IMR-90 (cell line): ENCODE data around the gene USP53. TPM values are rescaled to one million over a fixed set of nuclear protein-coding genes. Genes with fewer than 3 reads are reported as not detected.
"Not testable (repeated sequence)": the region's sequence is repeated elsewhere in the genome, so short reads cannot be mapped to it uniquely, and the experiment has no call there.

Experiments used
- ATAC-seq: fragments of 200-7000 bp; cut with Tn5 transposase; 2 replicates; pipeline ENCODE4 v1.9.1; 2020; ENCODE audit warnings: low read depth, mild to moderate bottlenecking, moderate library complexity
- BruUV-seq: library from RNA; stranded (reverse); fragments of 400-500 nt; replicated peaks from 2 replicates; lab custom pipeline; 2021; lab: Mats Ljungman, UMichigan
- CTCF ChIA-PET: fragments of 300-600 bp; formaldehyde crosslinking; extraction: SDS; loops from one replicate; lab custom pipeline; 2021; ENCODE audit warnings: antibody characterized with exemption; lab: Yijun Ruan, JAX
- POLR2A ChIA-PET: fragments of 300-600 bp; sonication (Branson Sonifier 250); formaldehyde crosslinking; loops from one replicate; lab custom pipeline; 2022; ENCODE audit warnings: antibody characterized with exemption; ENCODE audit not compliant: unreplicated experiment; lab: Charles Lee
- DNase-seq: peaks from one replicate; pipeline ENCODE4 v3.0.0; 2013
- H2AFZ ChIP-seq: replicated peaks from 2 replicates; pipeline ENCODE3; 2013; ENCODE audit warnings: low read length, mild to moderate bottlenecking; ENCODE audit not compliant: poor library complexity
- H2AK5ac ChIP-seq: 2 replicates; pipeline ENCODE4 v1.6.1; 2013; ENCODE audit warnings: low read depth, low read length, inconsistent platforms
- H2AK9ac ChIP-seq: replicated peaks from 2 replicates; pipeline ENCODE3; 2013; ENCODE audit warnings: mild to moderate bottlenecking, low read depth, low read length, moderate library complexity; ENCODE audit not compliant: poor library complexity
- H2BK120ac ChIP-seq: 2 replicates; pipeline ENCODE4 v1.6.1; 2013; ENCODE audit warnings: low read depth, low read length, inconsistent platforms
- H2BK15ac ChIP-seq: 3 replicates; pipeline ENCODE4 v1.6.1; 2013; ENCODE audit warnings: low read depth, low read length, inconsistent platforms
- H2BK20ac ChIP-seq: 2 replicates; pipeline ENCODE4 v1.6.1; 2013; ENCODE audit warnings: low read depth, mild to moderate bottlenecking, inconsistent platforms, low read length, moderate library complexity
- H2BK5ac ChIP-seq: 2 replicates; pipeline ENCODE4 v1.6.1; 2013; ENCODE audit warnings: mild to moderate bottlenecking, low read depth, low read length, inconsistent platforms; ENCODE audit not compliant: poor library complexity, severe bottlenecking
- H3K14ac ChIP-seq: replicated peaks from 2 replicates; pipeline ENCODE4 v1.6.1; 2013; ENCODE audit warnings: low read depth, low read length, inconsistent platforms
- H3K18ac ChIP-seq: 2 replicates; pipeline ENCODE4 v1.6.1; 2013; ENCODE audit warnings: low read depth, low read length, control low read depth
- H3K23ac ChIP-seq: 2 replicates; pipeline ENCODE4 v1.6.1; 2013; ENCODE audit warnings: low read depth, low read length, inconsistent platforms
- H3K27ac ChIP-seq: 2 replicates; pipeline ENCODE4 v1.5.1; 2013; ENCODE audit warnings: mild to moderate bottlenecking, control low read depth, low read length; ENCODE audit not compliant: insufficient read depth
- H3K27me3 ChIP-seq: 2 replicates; pipeline ENCODE4 v1.6.1; 2013; ENCODE audit warnings: low read length; ENCODE audit not compliant: control insufficient read depth, insufficient read depth
- H3K36me3 ChIP-seq: 2 replicates; pipeline ENCODE4 v1.6.1; 2013; ENCODE audit warnings: low read length, mixed read lengths; ENCODE audit not compliant: control insufficient read depth, insufficient read depth
- H3K4ac ChIP-seq: 2 replicates; pipeline ENCODE4 v1.6.1; 2013; ENCODE audit warnings: low read depth, low read length, inconsistent platforms
- H3K4me1 ChIP-seq: 2 replicates; pipeline ENCODE4 v1.6.1; 2013; ENCODE audit warnings: low read length, mixed read lengths; ENCODE audit not compliant: control insufficient read depth, insufficient read depth
- H3K4me2 ChIP-seq: 2 replicates; pipeline ENCODE4 v1.6.1; 2013; ENCODE audit warnings: low read depth, mild to moderate bottlenecking, control low read depth, low read length, moderate library complexity
- H3K4me3 ChIP-seq: 2 replicates; pipeline ENCODE4 v1.5.1; 2013; ENCODE audit warnings: low read depth, mild to moderate bottlenecking, control low read depth, low read length, moderate library complexity; ENCODE audit not compliant: insufficient read depth
- H3K56ac ChIP-seq: 2 replicates; pipeline ENCODE4 v1.6.1; 2013; ENCODE audit warnings: low read length, inconsistent platforms; ENCODE audit not compliant: insufficient read depth; ENCODE audit errors: extremely low read depth
- H3K79me1 ChIP-seq, 2 experiments: 2 replicates each; pipeline ENCODE4 v1.6.1; 2013; ENCODE audit warnings: low read length in 2 of 2, inconsistent platforms in 1 of 2, low read depth in 1 of 2
- H3K9ac ChIP-seq: 2 replicates; pipeline ENCODE4 v1.6.1; 2013; ENCODE audit warnings: low read depth, low read length, control low read depth
- H3K9me1 ChIP-seq: 2 replicates; pipeline ENCODE4 v1.6.1; 2013; ENCODE audit warnings: low read length, inconsistent platforms; ENCODE audit not compliant: insufficient read depth
- H3K9me3 ChIP-seq: 2 replicates; pipeline ENCODE4 v1.6.1; 2013; ENCODE audit warnings: low read length; ENCODE audit not compliant: control insufficient read depth, insufficient read depth
- H4K20me1 ChIP-seq: 2 replicates; pipeline ENCODE4 v1.6.1; 2013; ENCODE audit warnings: low read length, inconsistent platforms; ENCODE audit not compliant: insufficient read depth
- H4K5ac ChIP-seq: 2 replicates; pipeline ENCODE4 v1.6.1; 2013; ENCODE audit warnings: mild to moderate bottlenecking, low read depth, low read length, control low read depth
- H4K8ac ChIP-seq, 2 experiments: 2 replicates each; pipeline ENCODE4 v1.6.1; 2013; ENCODE audit warnings: low read depth in 2 of 2, low read length in 2 of 2, control low read depth in 1 of 2, inconsistent platforms in 1 of 2
- H4K91ac ChIP-seq: 2 replicates; pipeline ENCODE4 v1.6.1; 2013; ENCODE audit warnings: low read depth, low read length, inconsistent platforms; ENCODE audit not compliant: insufficient read depth
- WGBS, 2 experiments: methylation state at CpG; one replicate each; pipeline versions ENCODE4 v1.1.5 to v1.1.7; 2013; ENCODE audit warnings: missing lambda C conversion rate in 2 of 2; ENCODE audit not compliant: insufficient read length in 1 of 2; ENCODE audit errors: extremely low coverage in 2 of 2; 5-methylcytosine and 5-hydroxymethylcytosine counted together
- dilution Hi-C: fragments of 300-500 bp; cut with HindIII; formaldehyde crosslinking; loops from one replicate; pipeline ENCODE4 v1.14.3; 2018; ENCODE audit warnings: low sequenced_read_pairs; ENCODE audit not compliant: unreplicated experiment
- in situ Hi-C: fragments of 300-500 bp; cut with MboI; formaldehyde crosslinking; loops from 3 replicates; pipeline ENCODE4 v1.14.3; 2019; ENCODE audit warnings: low sequenced_read_pairs, inconsistent platforms, mixed read lengths
- intact Hi-C: fragments of 100-400 bp; cut with micrococcal nuclease; formaldehyde crosslinking; loops from 2 replicates; pipeline ENCODE4 v1.10.0; 2022
- polyA plus RNA-seq, 3 experiments: library from polyadenylated mRNA; depleted of rRNA; stranded (reverse); fragments of >200 nt; gene quantifications; 2 replicates each; pipeline ENCODE4 v1.2.3, GENCODE V29; 2012; ENCODE audit warnings: low replicate concordance in 1 of 3
- total RNA-seq: library from RNA; depleted of rRNA; stranded (reverse); fragments of >200 nt; gene quantifications from 2 replicates; pipeline ENCODE4 v1.2.3, GENCODE V29; 2012

Gene USP53
- total and polyA plus RNA-seq, 2 of the 4 experiments (the other 2 are of a cell fraction): 11.2 to 24.0 TPM

DNA sequence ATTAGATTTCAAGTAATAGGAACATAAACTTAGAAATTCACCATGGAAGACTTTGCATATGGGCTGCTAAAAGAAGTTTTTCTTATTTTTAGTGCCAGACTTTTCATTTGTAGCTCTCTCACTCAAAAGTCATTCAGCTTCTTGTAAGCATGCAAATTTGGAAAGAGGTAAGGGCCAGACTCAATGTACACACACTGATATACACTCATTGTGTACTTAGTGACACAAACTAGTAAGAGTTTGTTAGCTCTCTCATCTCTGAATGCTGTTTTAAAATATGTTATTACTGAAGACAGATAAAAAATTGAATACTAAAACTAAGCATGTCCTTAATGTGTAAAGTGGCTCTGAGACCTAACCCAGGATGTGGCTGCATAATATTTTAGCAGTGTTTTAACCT is 127.4 kb downstream of the USP53 start:
- H3K18ac ChIP-seq, ATAC-seq, H3K4me2 ChIP-seq, H3K9me1 ChIP-seq, H3K56ac ChIP-seq, CTCF ChIA-PET, H3K9ac ChIP-seq, H2AK5ac ChIP-seq, intact Hi-C loops, H3K79me1 ChIP-seq, H2AK9ac ChIP-seq, DNase-seq, POLR2A ChIA-PET, dilution Hi-C loops, H2AFZ ChIP-seq, H3K4me1 ChIP-seq, H3K27ac ChIP-seq, BruUV-seq, H2BK120ac ChIP-seq, in situ Hi-C loops, H3K23ac ChIP-seq, H4K5ac ChIP-seq, H3K4ac ChIP-seq, H3K9me3 ChIP-seq, H3K14ac ChIP-seq, H2BK5ac ChIP-seq, H3K36me3 ChIP-seq, H4K20me1 ChIP-seq, H4K91ac ChIP-seq, H2BK20ac ChIP-seq, H3K4me3 ChIP-seq, H4K8ac ChIP-seq, H2BK15ac ChIP-seq, H3K27me3 ChIP-seq: not testable (repeated sequence)

DNA sequence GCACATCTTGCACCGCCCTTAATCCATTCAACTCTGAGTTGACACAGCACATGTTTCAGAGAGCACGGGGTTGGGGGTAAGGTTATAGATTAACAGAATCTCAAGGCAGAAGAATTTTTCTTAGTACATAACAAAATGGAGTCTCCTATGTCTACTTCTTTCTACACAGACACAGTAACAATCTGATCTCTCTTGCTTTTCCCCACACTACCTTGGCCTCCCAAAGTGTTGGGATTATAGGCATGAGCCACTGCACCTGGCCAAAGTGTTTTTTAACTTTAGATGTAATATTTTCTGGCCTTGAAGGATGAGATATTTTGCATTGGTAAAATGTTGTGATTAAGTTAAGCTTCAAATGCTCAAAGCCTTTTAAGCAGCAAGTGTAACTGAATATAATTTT is 130.8 kb downstream of the USP53 start:
- H3K4me1 ChIP-seq, H4K20me1 ChIP-seq, H3K9ac ChIP-seq, dilution Hi-C loops, H3K4me3 ChIP-seq, H3K9me1 ChIP-seq, H3K79me1 ChIP-seq, H3K4ac ChIP-seq, H4K8ac ChIP-seq, H4K91ac ChIP-seq, H3K56ac ChIP-seq, in situ Hi-C loops, H3K14ac ChIP-seq, H2BK15ac ChIP-seq, H3K18ac ChIP-seq, H3K4me2 ChIP-seq, DNase-seq, H2AK9ac ChIP-seq, H3K36me3 ChIP-seq, H3K27ac ChIP-seq, POLR2A ChIA-PET, H2AFZ ChIP-seq, H2BK120ac ChIP-seq, H4K5ac ChIP-seq, H2AK5ac ChIP-seq, H3K9me3 ChIP-seq, intact Hi-C loops, ATAC-seq, BruUV-seq, CTCF ChIA-PET, H3K23ac ChIP-seq, H3K27me3 ChIP-seq, H2BK20ac ChIP-seq, H2BK5ac ChIP-seq: not testable (repeated sequence)
- WGBS, 2 experiments: no CpG with 5 or more reads among the region's 2 CpGs
